Calu3 (cell line): Measurements from ENCODE around the gene BTG1. TPM values are rescaled to one million over a fixed set of nuclear protein-coding genes. Genes with fewer than 3 reads are reported as not detected.

Experiments used
- BruUV-seq: library from RNA; stranded (reverse); fragments of 400-500 nt; replicated peaks from 2 replicates; lab custom pipeline; 2021; lab: Mats Ljungman, UMichigan
- CTCF ChIA-PET: fragments of 300-600 bp; sonication (Branson Sonifier 250); formaldehyde crosslinking; loops from one replicate; lab custom pipeline; 2022; ENCODE audit warnings: antibody characterized with exemption; lab: Charles Lee
- DNase-seq: peaks from one replicate; pipeline ENCODE4 v3.0.0; 2022
- H3K27ac Mint-ChIP-seq: one replicate; pipeline ENCODE4 v1.8.0; 2022; ENCODE audit warnings: mixed read lengths; ENCODE audit not compliant: unreplicated experiment
- H3K27me3 Mint-ChIP-seq: one replicate; pipeline ENCODE4 v1.8.0; 2022; ENCODE audit warnings: mixed read lengths; ENCODE audit not compliant: unreplicated experiment
- H3K36me3 Mint-ChIP-seq: one replicate; pipeline ENCODE4 v1.8.0; 2022; ENCODE audit warnings: mild to moderate bottlenecking, moderate library complexity, mixed read lengths; ENCODE audit not compliant: insufficient read depth, unreplicated experiment
- H3K4me1 Mint-ChIP-seq: one replicate; pipeline ENCODE4 v1.8.0; 2022; ENCODE audit warnings: mild to moderate bottlenecking, low read depth, mixed read lengths; ENCODE audit not compliant: unreplicated experiment
- H3K4me3 Mint-ChIP-seq: one replicate; pipeline ENCODE4 v1.8.0; 2022; ENCODE audit warnings: mild to moderate bottlenecking, low read depth, moderate library complexity, mixed read lengths; ENCODE audit not compliant: unreplicated experiment
- H3K9me3 Mint-ChIP-seq: one replicate; pipeline ENCODE4 v1.8.0; 2022; ENCODE audit warnings: low read depth, mixed read lengths; ENCODE audit not compliant: unreplicated experiment
- intact Hi-C: fragments of 100-400 bp; cut with micrococcal nuclease; formaldehyde crosslinking; loops from one replicate; pipeline ENCODE4 v1.10.0; 2022; ENCODE audit not compliant: unreplicated experiment
- total RNA-seq: library from RNA; stranded (reverse); gene quantifications from 2 replicates; pipeline ENCODE4 v1.2.3, GENCODE V29; 2022
- TF ChIP-seq, protein P1 (sequence below): fragments of 200-600 bp; IDR thresholded peaks from one replicate; pipeline ENCODE4 v1.8.0; 2022; ENCODE audit warnings: antibody characterized with exemption; ENCODE audit not compliant: unreplicated experiment

BTG1 gene
- total RNA-seq, 1 experiment from 2014 or later: 131 TPM

DNA sequence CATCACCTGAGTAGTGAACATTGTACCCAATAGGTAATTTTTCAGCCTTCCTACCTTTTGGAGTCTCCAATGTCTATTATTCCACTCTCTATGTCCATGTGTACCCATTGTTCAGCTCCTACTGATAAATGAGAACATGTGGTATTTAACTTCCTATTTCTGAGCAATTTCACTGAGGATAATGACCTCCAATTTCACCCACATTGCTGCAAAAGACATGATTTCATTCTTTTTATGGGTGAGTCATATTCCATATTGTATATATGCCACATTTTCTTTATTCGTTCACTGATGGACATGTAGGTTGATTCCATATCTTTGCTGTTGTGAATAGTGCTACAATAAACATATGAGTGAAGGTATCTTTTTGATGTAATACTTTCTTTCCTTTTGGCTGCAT, 16.4 kb upstream of the BTG1 start:
- no peaks in the 10 kb centered on the region for H3K36me3 Mint-ChIP-seq
- intact Hi-C loops: no loop called here
- peaks cover 38% of the 10 kb centered on the region for H3K4me1 Mint-ChIP-seq
- no peaks in the 10 kb centered on the region for H3K9me3 Mint-ChIP-seq
- H3K4me3 Mint-ChIP-seq: no peak overlapping the region
- H3K27ac Mint-ChIP-seq: no peak overlapping the region
- CTCF ChIA-PET: no interaction called here
- DNase-seq: no peak
- BruUV-seq: no TSS peak
- no peaks in the 10 kb centered on the region for H3K27me3 Mint-ChIP-seq
- TF ChIP-seq, protein P1, sequence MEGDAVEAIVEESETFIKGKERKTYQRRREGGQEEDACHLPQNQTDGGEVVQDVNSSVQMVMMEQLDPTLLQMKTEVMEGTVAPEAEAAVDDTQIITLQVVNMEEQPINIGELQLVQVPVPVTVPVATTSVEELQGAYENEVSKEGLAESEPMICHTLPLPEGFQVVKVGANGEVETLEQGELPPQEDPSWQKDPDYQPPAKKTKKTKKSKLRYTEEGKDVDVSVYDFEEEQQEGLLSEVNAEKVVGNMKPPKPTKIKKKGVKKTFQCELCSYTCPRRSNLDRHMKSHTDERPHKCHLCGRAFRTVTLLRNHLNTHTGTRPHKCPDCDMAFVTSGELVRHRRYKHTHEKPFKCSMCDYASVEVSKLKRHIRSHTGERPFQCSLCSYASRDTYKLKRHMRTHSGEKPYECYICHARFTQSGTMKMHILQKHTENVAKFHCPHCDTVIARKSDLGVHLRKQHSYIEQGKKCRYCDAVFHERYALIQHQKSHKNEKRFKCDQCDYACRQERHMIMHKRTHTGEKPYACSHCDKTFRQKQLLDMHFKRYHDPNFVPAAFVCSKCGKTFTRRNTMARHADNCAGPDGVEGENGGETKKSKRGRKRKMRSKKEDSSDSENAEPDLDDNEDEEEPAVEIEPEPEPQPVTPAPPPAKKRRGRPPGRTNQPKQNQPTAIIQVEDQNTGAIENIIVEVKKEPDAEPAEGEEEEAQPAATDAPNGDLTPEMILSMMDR: no peak

DNA sequence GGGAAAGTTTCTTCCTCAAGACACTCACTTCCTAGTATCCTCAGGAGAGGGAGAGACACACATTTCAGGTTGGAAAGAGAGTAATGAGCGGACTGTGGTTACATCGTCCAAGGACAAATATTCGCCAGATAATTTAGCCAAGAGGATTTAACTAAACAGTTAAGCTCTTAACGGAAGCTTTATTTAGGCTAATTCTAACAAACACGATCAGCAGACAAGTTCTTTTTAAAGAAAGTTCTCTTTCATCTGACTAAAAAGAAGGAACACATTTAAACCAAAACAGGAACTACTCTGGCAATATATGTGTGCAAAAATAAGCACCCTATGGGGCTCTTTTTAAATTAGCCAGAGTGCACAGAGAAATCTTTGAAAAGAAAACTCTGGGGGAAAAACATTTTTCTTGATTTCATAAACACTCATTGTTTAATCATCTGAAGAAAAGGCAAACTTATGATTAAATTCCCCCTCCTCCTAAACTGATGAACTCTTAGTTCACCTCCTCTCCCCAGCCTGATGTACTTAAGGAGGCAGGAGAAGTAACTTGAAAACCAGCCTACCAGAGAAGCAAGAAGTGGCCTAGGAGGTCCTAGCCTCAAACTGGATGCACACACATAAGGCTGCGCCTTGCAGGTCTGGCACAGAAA, 13.3 kb upstream of the BTG1 start:
- no peaks in the 10 kb centered on the region for H3K27me3 Mint-ChIP-seq
- BruUV-seq: no TSS peak
- intact Hi-C loops: no loop called here

GRCh38 chr12:92156704-92157395, 11.2 kb upstream of the BTG1 start:
- DNase-seq: no peak
- Mint-ChIP-seq H3K27ac (no peak overlapping the region), H3K4me3 (no peak overlapping the region), H3K27me3 (no peaks in the 10 kb centered on the region), H3K36me3 (no peaks in the 10 kb centered on the region), H3K4me1 (peaks cover 33% of the 10 kb centered on the region), H3K9me3 (no peaks in the 10 kb centered on the region)
- CTCF ChIA-PET: interaction anchor here (0.7 kb wide), 1 partner anchor 509 kb away, joined by 4 read pairs; no protein-coding TSS in a partner anchor
- BruUV-seq: no TSS peak
- intact Hi-C loops: no loop called here
- TF ChIP-seq, protein P1: no peak

More for the DNA sequence above, 13.3 kb upstream of the BTG1 start:
- peaks cover 38% of the 10 kb centered on the region for H3K4me1 Mint-ChIP-seq
- no peak overlapping the region for H3K4me3 Mint-ChIP-seq
- H3K9me3 Mint-ChIP-seq: no peaks in the 10 kb centered on the region
- CTCF ChIA-PET: interaction anchor here (0.6 kb wide), 1 partner anchor 486 kb away, joined by 4 read pairs; no protein-coding TSS in a partner anchor
- no peak for DNase-seq
- TF ChIP-seq, protein P1: no peak
- H3K36me3 Mint-ChIP-seq: no peaks in the 10 kb centered on the region
- H3K27ac Mint-ChIP-seq: no peak overlapping the region

GRCh38 chr12:92156139-92156538, 10.5 kb upstream of the BTG1 start:
- BruUV-seq: no TSS peak
- no peak for DNase-seq
- H3K9me3 Mint-ChIP-seq: no peaks in the 10 kb centered on the region
- intact Hi-C loops: no loop called here
- CTCF ChIA-PET: no interaction called here
- H3K36me3 Mint-ChIP-seq: no peaks in the 10 kb centered on the region
- no peak overlapping the region for H3K27ac Mint-ChIP-seq
- no peak overlapping the region for H3K4me3 Mint-ChIP-seq
- no peaks in the 10 kb centered on the region for H3K27me3 Mint-ChIP-seq
- H3K4me1 Mint-ChIP-seq: peaks cover 26% of the 10 kb centered on the region
- TF ChIP-seq, protein P1: no peak
